ENCODE results near the gene CTDSPL. TPM values are rescaled to one million over a fixed set of nuclear protein-coding genes. Genes with fewer than 3 reads are reported as not detected.
A peak's percentile ranks its signal among the peaks of the same experiment; 100 is the strongest.

The CTDSPL gene
- total and polyA plus RNA-seq, 5 donors from 2014 or later: 0.08 to 1.7 TPM; not detected in 3

- H3K27me3 Mint-ChIP-seq: peaks cover 5% of the 10 kb centered on the region
- Histone ChIP-seq H3K4me3 (ENCODE audit: low read depth, low read length) (no peak overlapping the region), H3K36me3 (ENCODE audit: control insufficient read depth, insufficient read depth, low read length) (no peaks in the 10 kb centered on the region), H3K9me3 (ENCODE audit: control insufficient read depth in 2 of 2, low read length in 2 of 2) (no peaks in the 10 kb centered on the region), H3K27me3 (ENCODE audit: control insufficient read depth, insufficient read depth, low read length) (no peaks in the 10 kb centered on the region), H3K4me1 (ENCODE audit: control insufficient read depth, insufficient read depth, low read length, poor library complexity, severe bottlenecking) (no peaks in the 10 kb centered on the region), H3K27ac (ENCODE audit: insufficient read depth, low read length, poor library complexity, severe bottlenecking) (no peak overlapping the region)
- H3K4me3 Mint-ChIP-seq: no peak overlapping the region
- H3K27ac Mint-ChIP-seq: peak overlapping the region in 1 of 3 donors; percentile 45
- no peaks in the 10 kb centered on the region for H3K9me3 Mint-ChIP-seq
- peaks cover 0 to 3% (median 0%) of the 10 kb centered on the region in 4 donors for H3K4me1 Mint-ChIP-seq
- no peaks in the 10 kb centered on the region for H3K36me3 Mint-ChIP-seq
- ATAC-seq (ENCODE audit: low read depth in 2 of 2) (no peak), DNase-seq (no peak)
These were observed 88.2 kb downstream of the CTDSPL start for GRCh38 chr3:37949866-37950265.

GRCh38 chr3:37952564-37952963 is 90.9 kb downstream of the CTDSPL start:
- Histone ChIP-seq H3K4me1 (ENCODE audit: control insufficient read depth, insufficient read depth, low read length, poor library complexity, severe bottlenecking) (peaks cover 17% of the 10 kb centered on the region), H3K9me3 (ENCODE audit: control insufficient read depth in 2 of 2, low read length in 2 of 2) (no peaks in the 10 kb centered on the region), H3K27ac (ENCODE audit: insufficient read depth, low read length, poor library complexity, severe bottlenecking) (no peak overlapping the region), H3K36me3 (ENCODE audit: control insufficient read depth, insufficient read depth, low read length) (no peaks in the 10 kb centered on the region), H3K27me3 (ENCODE audit: control insufficient read depth, insufficient read depth, low read length) (no peaks in the 10 kb centered on the region), H3K4me3 (ENCODE audit: low read depth, low read length) (no peak overlapping the region)
- H3K4me1 Mint-ChIP-seq: peaks cover 0 to 26% (median 16%) of the 10 kb centered on the region in 4 donors
- DNase-seq (no peak), ATAC-seq (ENCODE audit: low read depth in 2 of 2) (no peak)
- H3K27ac Mint-ChIP-seq: no peak overlapping the region
- H3K27me3 Mint-ChIP-seq: peaks cover 5% of the 10 kb centered on the region
- H3K9me3 Mint-ChIP-seq: no peaks in the 10 kb centered on the region
- no peaks in the 10 kb centered on the region for H3K36me3 Mint-ChIP-seq
- H3K4me3 Mint-ChIP-seq: no peak overlapping the region

- Mint-ChIP-seq H3K27me3 (peaks cover 5% of the 10 kb centered on the region), H3K9me3 (no peaks in the 10 kb centered on the region)
- ATAC-seq (ENCODE audit: low read depth in 2 of 2): no peak
These were observed 91.5 kb downstream of the CTDSPL start for GRCh38 chr3:37953226-37953625.

GRCh38 chr3:37953707-37954394 is 92.2 kb downstream of the CTDSPL start:
- H3K9me3 Mint-ChIP-seq: no peaks in the 10 kb centered on the region
- no peaks in the 10 kb centered on the region for H3K27me3 ChIP-seq (ENCODE audit: control insufficient read depth, insufficient read depth, low read length)
- ATAC-seq (ENCODE audit: low read depth in 2 of 2): no peak
- peaks cover 18% of the 10 kb centered on the region for H3K4me1 ChIP-seq (ENCODE audit: control insufficient read depth, insufficient read depth, low read length, poor library complexity, severe bottlenecking)
- H3K27me3 Mint-ChIP-seq: peaks cover 5% of the 10 kb centered on the region
- H3K9me3 ChIP-seq (ENCODE audit: control insufficient read depth in 2 of 2, low read length in 2 of 2): no peaks in the 10 kb centered on the region
- H3K4me3 Mint-ChIP-seq: no peak overlapping the region
- H3K36me3 ChIP-seq (ENCODE audit: control insufficient read depth, insufficient read depth, low read length): no peaks in the 10 kb centered on the region
- H3K27ac Mint-ChIP-seq: no peak overlapping the region
- H3K4me3 ChIP-seq (ENCODE audit: low read depth, low read length): no peak overlapping the region
- no peak for DNase-seq
- peaks cover 0 to 31% (median 21%) of the 10 kb centered on the region in 4 donors for H3K4me1 Mint-ChIP-seq
- no peaks in the 10 kb centered on the region for H3K36me3 Mint-ChIP-seq
- H3K27ac ChIP-seq (ENCODE audit: insufficient read depth, low read length, poor library complexity, severe bottlenecking): no peak overlapping the region

More at GRCh38 chr3:37953226-37953625, 91.5 kb downstream of the CTDSPL start:
- H3K4me1 ChIP-seq (ENCODE audit: control insufficient read depth, insufficient read depth, low read length, poor library complexity, severe bottlenecking): peaks cover 18% of the 10 kb centered on the region
- H3K27ac ChIP-seq (ENCODE audit: insufficient read depth, low read length, poor library complexity, severe bottlenecking): no peak overlapping the region
- Mint-ChIP-seq H3K36me3 (no peaks in the 10 kb centered on the region), H3K4me3 (no peak overlapping the region), H3K27ac (no peak overlapping the region), H3K4me1 (peaks cover 0 to 31% (median 21%) of the 10 kb centered on the region in 4 donors)
- no peaks in the 10 kb centered on the region for H3K9me3 ChIP-seq (ENCODE audit: control insufficient read depth in 2 of 2, low read length in 2 of 2)
- no peak for DNase-seq
- no peak overlapping the region for H3K4me3 ChIP-seq (ENCODE audit: low read depth, low read length)
- no peaks in the 10 kb centered on the region for H3K36me3 ChIP-seq (ENCODE audit: control insufficient read depth, insufficient read depth, low read length)
- H3K27me3 ChIP-seq (ENCODE audit: control insufficient read depth, insufficient read depth, low read length): no peaks in the 10 kb centered on the region

GRCh38 chr3:37954881-37955280 is 93.2 kb downstream of the CTDSPL start:
- Mint-ChIP-seq H3K9me3 (no peaks in the 10 kb centered on the region), H3K36me3 (no peaks in the 10 kb centered on the region), H3K4me3 (no peak overlapping the region), H3K27ac (no peak overlapping the region), H3K4me1 (peaks cover 0 to 31% (median 21%) of the 10 kb centered on the region in 4 donors), H3K27me3 (peaks cover 5% of the 10 kb centered on the region)
- Histone ChIP-seq H3K4me1 (ENCODE audit: control insufficient read depth, insufficient read depth, low read length, poor library complexity, severe bottlenecking) (peaks cover 18% of the 10 kb centered on the region), H3K27ac (ENCODE audit: insufficient read depth, low read length, poor library complexity, severe bottlenecking) (no peak overlapping the region), H3K27me3 (ENCODE audit: control insufficient read depth, insufficient read depth, low read length) (no peaks in the 10 kb centered on the region), H3K9me3 (ENCODE audit: control insufficient read depth in 2 of 2, low read length in 2 of 2) (no peaks in the 10 kb centered on the region), H3K4me3 (ENCODE audit: low read depth, low read length) (no peak overlapping the region), H3K36me3 (ENCODE audit: control insufficient read depth, insufficient read depth, low read length) (no peaks in the 10 kb centered on the region)
- DNase-seq (no peak), ATAC-seq (ENCODE audit: low read depth in 2 of 2) (no peak)

GRCh38 chr3:37955918-37956707 is 94.4 kb downstream of the CTDSPL start:
- peak in 1 of 3 donors; percentile 16 for DNase-seq
- H3K9me3 ChIP-seq (ENCODE audit: control insufficient read depth in 2 of 2, low read length in 2 of 2): no peaks in the 10 kb centered on the region
- H3K9me3 Mint-ChIP-seq: no peaks in the 10 kb centered on the region
- H3K36me3 ChIP-seq (ENCODE audit: control insufficient read depth, insufficient read depth, low read length): no peaks in the 10 kb centered on the region
- ATAC-seq (ENCODE audit: low read depth in 2 of 2): no peak
- H3K27me3 ChIP-seq (ENCODE audit: control insufficient read depth, insufficient read depth, low read length): no peaks in the 10 kb centered on the region
- H3K36me3 Mint-ChIP-seq: no peaks in the 10 kb centered on the region
- H3K4me1 Mint-ChIP-seq: peaks cover 0 to 31% (median 21%) of the 10 kb centered on the region in 4 donors
- peak overlapping the region in 3 of 4 donors; percentile 11 to 49 (median 44) for H3K4me3 Mint-ChIP-seq
- H3K27ac ChIP-seq (ENCODE audit: insufficient read depth, low read length, poor library complexity, severe bottlenecking): no peak overlapping the region
- peaks cover 18% of the 10 kb centered on the region for H3K4me1 ChIP-seq (ENCODE audit: control insufficient read depth, insufficient read depth, low read length, poor library complexity, severe bottlenecking)
- no peaks in the 10 kb centered on the region for H3K27me3 Mint-ChIP-seq
- peak overlapping the region; percentile 87 to 94 (median 91) for H3K27ac Mint-ChIP-seq
- H3K4me3 ChIP-seq (ENCODE audit: low read depth, low read length): no peak overlapping the region

- no peaks in the 10 kb centered on the region for H3K27me3 Mint-ChIP-seq
- no peak overlapping the region for H3K27ac ChIP-seq (ENCODE audit: insufficient read depth, low read length, poor library complexity, severe bottlenecking)
- H3K4me3 Mint-ChIP-seq: peak overlapping the region in 2 of 4 donors; percentile 71 to 76
- no peaks in the 10 kb centered on the region for H3K36me3 Mint-ChIP-seq
- no peaks in the 10 kb centered on the region for H3K27me3 ChIP-seq (ENCODE audit: control insufficient read depth, insufficient read depth, low read length)
- H3K9me3 ChIP-seq (ENCODE audit: control insufficient read depth in 2 of 2, low read length in 2 of 2): no peaks in the 10 kb centered on the region
- H3K27ac Mint-ChIP-seq: peak overlapping the region; percentile 93 to 96 (median 94)
- peak in 1 of 3 donors; percentile 37 for DNase-seq
- peaks cover 0 to 31% (median 21%) of the 10 kb centered on the region in 4 donors for H3K4me1 Mint-ChIP-seq
- no peak for ATAC-seq (ENCODE audit: low read depth in 2 of 2)
- H3K9me3 Mint-ChIP-seq: no peaks in the 10 kb centered on the region
- peaks cover 18% of the 10 kb centered on the region for H3K4me1 ChIP-seq (ENCODE audit: control insufficient read depth, insufficient read depth, low read length, poor library complexity, severe bottlenecking)
- H3K4me3 ChIP-seq (ENCODE audit: low read depth, low read length): peak overlapping the region; percentile 33
- H3K36me3 ChIP-seq (ENCODE audit: control insufficient read depth, insufficient read depth, low read length): no peaks in the 10 kb centered on the region
These were observed 95.3 kb downstream of the CTDSPL start for GRCh38 chr3:37956723-37957538.
